Neural cell (in vitro differentiated cells): Measurements from ENCODE around the gene PCDH15. TPM values are rescaled to one million over a fixed set of nuclear protein-coding genes. Genes with fewer than 3 reads are reported as not detected.

Experiments
- H2AFZ ChIP-seq: fragments of 200-600, 300-800 bp; sonication (generic), shearing (Covaris generic); 2 replicates; pipeline ENCODE4 v1.6.0; 2014; ENCODE audit warnings: low read depth, mild to moderate bottlenecking, antibody characterized with exemption, low read length, moderate library complexity
- H3F3A ChIP-seq: fragments of 200-600 bp; shearing (Covaris generic); 2 replicates; pipeline ENCODE4 v1.6.1; 2016; ENCODE audit warnings: mild to moderate bottlenecking, moderate library complexity, mixed read lengths, antibody characterized with exemption, low read length; ENCODE audit not compliant: insufficient read depth, poor library complexity, severe bottlenecking
- H3K27ac ChIP-seq: fragments of 200-600, 300-800 bp; sonication (generic), shearing (Covaris generic); 2 replicates; pipeline ENCODE4 v1.5.1; 2014; ENCODE audit warnings: mild to moderate bottlenecking, low read length, moderate library complexity
- H3K27me3 ChIP-seq: fragments of 300-800, 200-600 bp; sonication (generic), shearing (Covaris generic); 2 replicates; pipeline ENCODE4 v1.6.0; 2014; ENCODE audit warnings: mild to moderate bottlenecking, low read depth, low read length, moderate library complexity; ENCODE audit not compliant: insufficient read depth
- H3K36me3 ChIP-seq: fragments of 300-800, 200-600 bp; sonication (generic), shearing (Covaris generic); 2 replicates; pipeline ENCODE4 v1.5.1; 2014; ENCODE audit warnings: mild to moderate bottlenecking, antibody characterized with exemption, low read length, moderate library complexity; ENCODE audit not compliant: insufficient read depth
- H3K4me2 ChIP-seq: fragments of 300-800, 200-600 bp; sonication (generic), shearing (Covaris generic); 2 replicates; pipeline ENCODE4 v1.6.0; 2014; ENCODE audit warnings: mild to moderate bottlenecking, low read length
- H3K4me3 ChIP-seq: fragments of 300-800, 200-600 bp; sonication (generic), shearing (Covaris generic); 2 replicates; pipeline ENCODE4 v1.5.1; 2014; ENCODE audit warnings: mild to moderate bottlenecking, low read length, moderate library complexity
- H3K79me2 ChIP-seq: fragments of 200-600 bp; shearing (Covaris generic); replicated peaks from 2 replicates; pipeline ENCODE4 v1.6.0; 2014; ENCODE audit warnings: mild to moderate bottlenecking, low read length, moderate library complexity; ENCODE audit not compliant: insufficient read depth
- H3K9ac ChIP-seq: fragments of 300-800, 200-600 bp; sonication (generic), shearing (Covaris generic); 2 replicates; pipeline ENCODE4 v1.6.1; 2016; ENCODE audit warnings: mild to moderate bottlenecking, low read length, mixed read lengths
- H3K9me2 ChIP-seq: fragments of 200-600 bp; shearing (Covaris generic); 2 replicates; pipeline ENCODE4 v1.6.1; 2016; ENCODE audit warnings: mild to moderate bottlenecking, low read length, mixed read lengths; ENCODE audit not compliant: insufficient read depth
- H3K9me3 ChIP-seq: fragments of 200-600, 300-800 bp; sonication (generic), shearing (Covaris generic); 2 replicates; pipeline ENCODE4 v1.6.1; 2016; ENCODE audit warnings: mild to moderate bottlenecking, mixed run types, low read length, moderate library complexity, mixed read lengths
- H4K20me1 ChIP-seq: fragments of 200-600 bp; shearing (Covaris generic); 2 replicates; pipeline ENCODE4 v1.6.1; 2016; ENCODE audit warnings: mild to moderate bottlenecking, mixed run types; ENCODE audit not compliant: insufficient read depth
- EP300 ChIP-seq: fragments of 450-650 bp; conservative IDR thresholded peaks from 2 replicates; pipeline ENCODE4 v1.6.1; 2014; ENCODE audit warnings: antibody characterized with exemption, mild to moderate bottlenecking, moderate library complexity; ENCODE audit not compliant: poor library complexity, severe bottlenecking
- EZH2 ChIP-seq: fragments of 200-600, 300-800 bp; shearing (Covaris generic), sonication (generic); IDR thresholded peaks from 2 replicates; pipeline ENCODE4 v1.6.1; 2014; ENCODE audit warnings: antibody characterized with exemption, low read length, borderline replicate concordance, mild to moderate bottlenecking; ENCODE audit not compliant: insufficient read depth, poor library complexity, severe bottlenecking
- MXI1 ChIP-seq: fragments of 450-650 bp; conservative IDR thresholded peaks from 2 replicates; pipeline ENCODE4 v1.6.1; 2014; ENCODE audit warnings: antibody characterized with exemption, mild to moderate bottlenecking; ENCODE audit not compliant: poor library complexity, severe bottlenecking
- POLR2AphosphoS5 ChIP-seq: IDR thresholded peaks from 2 replicates; pipeline ENCODE4 v1.6.1; 2012
- RAD21 ChIP-seq: fragments of 450-650 bp; conservative IDR thresholded peaks from 2 replicates; pipeline ENCODE4 v1.6.1; 2014; ENCODE audit warnings: antibody characterized with exemption, mild to moderate bottlenecking, moderate library complexity
- SMC3 ChIP-seq: fragments of 450-650 bp; conservative IDR thresholded peaks from 2 replicates; pipeline ENCODE4 v1.6.1; 2014; ENCODE audit warnings: antibody characterized with exemption, mild to moderate bottlenecking, moderate library complexity; ENCODE audit not compliant: poor library complexity
- TAF1 ChIP-seq: IDR thresholded peaks from 2 replicates; pipeline ENCODE4 v1.6.1; 2012; ENCODE audit warnings: low read depth
- polyA plus RNA-seq: library from polyadenylated mRNA; depleted of rRNA; stranded (reverse); fragments of >200 nt; gene quantifications from 2 replicates; pipeline ENCODE4 v1.2.3, GENCODE V29; 2014
- TF ChIP-seq, protein P1 (sequence below): IDR thresholded peaks from 2 replicates; pipeline ENCODE4 v1.6.1; 2012; ENCODE audit warnings: borderline replicate concordance
- TF ChIP-seq, protein P2 (sequence below): fragments of 450-650 bp; IDR thresholded peaks from 2 replicates; pipeline ENCODE4 v1.5.1; 2014; ENCODE audit warnings: antibody characterized with exemption, mild to moderate bottlenecking, moderate library complexity; ENCODE audit not compliant: poor library complexity, severe bottlenecking

PCDH15 gene
- polyA plus RNA-seq, 1 donor from 2014 or later = 1.2 TPM

DNA sequence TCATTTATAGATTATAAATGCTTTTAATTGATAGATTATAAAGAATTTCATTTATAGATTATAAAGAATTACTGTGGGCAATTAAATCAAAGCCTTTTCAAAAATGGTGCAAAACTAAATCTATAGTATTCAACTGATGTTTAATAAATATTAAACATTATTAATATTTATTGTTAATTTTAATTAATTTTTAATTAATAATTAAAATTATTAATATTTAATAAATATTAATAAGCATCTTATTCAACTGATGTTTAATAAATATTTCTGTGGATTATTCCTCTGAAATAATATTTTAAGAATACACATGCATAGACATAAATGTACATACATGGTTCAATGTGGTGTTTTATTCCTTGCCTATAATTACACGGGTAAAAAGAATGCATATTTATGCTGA, 346.8 kb downstream of the PCDH15 start:
- Histone ChIP-seq H3K9ac (no peak overlapping the region), H4K20me1 (no peaks in the 10 kb centered on the region), H3K36me3 (no peaks in the 10 kb centered on the region), H3K4me2 (no peak overlapping the region), H3K4me3 (no peak overlapping the region), H3K27me3 (no peaks in the 10 kb centered on the region), H2AFZ (no peak overlapping the region), H3K27ac (no peak overlapping the region), H3F3A (no peaks in the 10 kb centered on the region), H3K9me3 (no peaks in the 10 kb centered on the region), H3K9me2 (no peaks in the 10 kb centered on the region), H3K79me2 (no peaks in the 10 kb centered on the region)
- no peak for TF ChIP-seq EP300
- TF ChIP-seq TAF1 = no peak
- TF ChIP-seq MXI1 = no peak
- TF ChIP-seq, protein P1, sequence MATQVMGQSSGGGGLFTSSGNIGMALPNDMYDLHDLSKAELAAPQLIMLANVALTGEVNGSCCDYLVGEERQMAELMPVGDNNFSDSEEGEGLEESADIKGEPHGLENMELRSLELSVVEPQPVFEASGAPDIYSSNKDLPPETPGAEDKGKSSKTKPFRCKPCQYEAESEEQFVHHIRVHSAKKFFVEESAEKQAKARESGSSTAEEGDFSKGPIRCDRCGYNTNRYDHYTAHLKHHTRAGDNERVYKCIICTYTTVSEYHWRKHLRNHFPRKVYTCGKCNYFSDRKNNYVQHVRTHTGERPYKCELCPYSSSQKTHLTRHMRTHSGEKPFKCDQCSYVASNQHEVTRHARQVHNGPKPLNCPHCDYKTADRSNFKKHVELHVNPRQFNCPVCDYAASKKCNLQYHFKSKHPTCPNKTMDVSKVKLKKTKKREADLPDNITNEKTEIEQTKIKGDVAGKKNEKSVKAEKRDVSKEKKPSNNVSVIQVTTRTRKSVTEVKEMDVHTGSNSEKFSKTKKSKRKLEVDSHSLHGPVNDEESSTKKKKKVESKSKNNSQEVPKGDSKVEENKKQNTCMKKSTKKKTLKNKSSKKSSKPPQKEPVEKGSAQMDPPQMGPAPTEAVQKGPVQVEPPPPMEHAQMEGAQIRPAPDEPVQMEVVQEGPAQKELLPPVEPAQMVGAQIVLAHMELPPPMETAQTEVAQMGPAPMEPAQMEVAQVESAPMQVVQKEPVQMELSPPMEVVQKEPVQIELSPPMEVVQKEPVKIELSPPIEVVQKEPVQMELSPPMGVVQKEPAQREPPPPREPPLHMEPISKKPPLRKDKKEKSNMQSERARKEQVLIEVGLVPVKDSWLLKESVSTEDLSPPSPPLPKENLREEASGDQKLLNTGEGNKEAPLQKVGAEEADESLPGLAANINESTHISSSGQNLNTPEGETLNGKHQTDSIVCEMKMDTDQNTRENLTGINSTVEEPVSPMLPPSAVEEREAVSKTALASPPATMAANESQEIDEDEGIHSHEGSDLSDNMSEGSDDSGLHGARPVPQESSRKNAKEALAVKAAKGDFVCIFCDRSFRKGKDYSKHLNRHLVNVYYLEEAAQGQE = no peak
- no peak for TF ChIP-seq EZH2
- no peak for TF ChIP-seq SMC3
- no peak for TF ChIP-seq RAD21
- no peak for TF ChIP-seq POLR2AphosphoS5
- TF ChIP-seq, protein P2, sequence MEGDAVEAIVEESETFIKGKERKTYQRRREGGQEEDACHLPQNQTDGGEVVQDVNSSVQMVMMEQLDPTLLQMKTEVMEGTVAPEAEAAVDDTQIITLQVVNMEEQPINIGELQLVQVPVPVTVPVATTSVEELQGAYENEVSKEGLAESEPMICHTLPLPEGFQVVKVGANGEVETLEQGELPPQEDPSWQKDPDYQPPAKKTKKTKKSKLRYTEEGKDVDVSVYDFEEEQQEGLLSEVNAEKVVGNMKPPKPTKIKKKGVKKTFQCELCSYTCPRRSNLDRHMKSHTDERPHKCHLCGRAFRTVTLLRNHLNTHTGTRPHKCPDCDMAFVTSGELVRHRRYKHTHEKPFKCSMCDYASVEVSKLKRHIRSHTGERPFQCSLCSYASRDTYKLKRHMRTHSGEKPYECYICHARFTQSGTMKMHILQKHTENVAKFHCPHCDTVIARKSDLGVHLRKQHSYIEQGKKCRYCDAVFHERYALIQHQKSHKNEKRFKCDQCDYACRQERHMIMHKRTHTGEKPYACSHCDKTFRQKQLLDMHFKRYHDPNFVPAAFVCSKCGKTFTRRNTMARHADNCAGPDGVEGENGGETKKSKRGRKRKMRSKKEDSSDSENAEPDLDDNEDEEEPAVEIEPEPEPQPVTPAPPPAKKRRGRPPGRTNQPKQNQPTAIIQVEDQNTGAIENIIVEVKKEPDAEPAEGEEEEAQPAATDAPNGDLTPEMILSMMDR = no peak

DNA sequence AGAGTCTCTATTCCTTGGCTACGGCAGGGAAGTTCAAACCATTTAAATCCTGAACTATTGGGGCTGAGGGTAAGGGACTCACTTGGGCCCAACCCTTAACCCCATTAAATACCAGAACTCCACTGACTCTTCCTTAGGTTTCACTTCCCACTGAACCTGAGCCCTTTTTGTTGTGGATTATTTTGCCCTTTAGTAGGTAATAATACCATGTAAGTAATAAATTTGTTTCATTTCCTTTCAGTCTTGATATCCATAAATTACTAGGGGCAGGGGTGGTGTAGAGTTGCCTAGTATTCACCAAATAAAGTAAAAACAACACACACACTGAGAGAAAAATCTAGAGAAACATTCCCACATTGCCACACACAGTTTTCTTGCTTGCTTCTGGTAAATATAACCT, 352.0 kb downstream of the PCDH15 start:
- H3K4me2 ChIP-seq = no peak overlapping the region
- H3K4me3 ChIP-seq = no peak overlapping the region
- no peak overlapping the region for H3K27ac ChIP-seq
- no peaks in the 10 kb centered on the region for H3K79me2 ChIP-seq
- no peaks in the 10 kb centered on the region for H3K9me2 ChIP-seq
- H3K27me3 ChIP-seq = no peaks in the 10 kb centered on the region
- H3F3A ChIP-seq = no peaks in the 10 kb centered on the region
- H3K9me3 ChIP-seq = no peaks in the 10 kb centered on the region
- H2AFZ ChIP-seq = no peak overlapping the region
- no peak overlapping the region for H3K9ac ChIP-seq
- no peaks in the 10 kb centered on the region for H3K36me3 ChIP-seq
- TF ChIP-seq MXI1 = no peak
- no peak for TF ChIP-seq RAD21
- no peak for TF ChIP-seq EP300
- no peak for TF ChIP-seq EZH2
- TF ChIP-seq, protein P1 = no peak
- TF ChIP-seq SMC3 = no peak
- TF ChIP-seq TAF1 = no peak
- TF ChIP-seq, protein P2 = no peak
- no peak for TF ChIP-seq POLR2AphosphoS5
- H4K20me1 ChIP-seq = no peaks in the 10 kb centered on the region
